ENCODE data around the gene KAZN. TPM values are rescaled to one million over a fixed set of nuclear protein-coding genes. Genes with fewer than 3 reads are reported as not detected.
A peak's percentile ranks its signal among the peaks of the same experiment; 100 is the strongest.

Gene KAZN
- total RNA-seq, 6 experiments from 2014 or later, result 13.1 to 22.3 (median 20.7) TPM

GRCh38 chr1:14925336-14926136, 327.1 kb downstream of the KAZN start:
- Mint-ChIP-seq H3K27me3 (ENCODE audit: insufficient read depth) (peaks cover 6% of the 10 kb centered on the region; the same call in 1 of the 2 replicates), H3K36me3 (ENCODE audit: low read depth) (no peaks in the 10 kb centered on the region), H3K27ac (peak overlapping the region; percentile 91), H3K4me1 (ENCODE audit: low read depth) (peaks cover 52% of the 10 kb centered on the region), H3K9me3 (no peaks in the 10 kb centered on the region), H3K4me3 (peak overlapping the region; percentile 93)
- TF ChIP-seq CTCF (IDR thresholded peaks at IDR 0.05), result no peak; the same call in 1 of the 2 replicates
- DNase-seq, result no peak

- peak; percentile 40 for DNase-seq
- H3K4me3 Mint-ChIP-seq, result peak overlapping the region; percentile 93
- H3K4me1 Mint-ChIP-seq (ENCODE audit: low read depth), result peaks cover 52% of the 10 kb centered on the region
- peaks cover 6% of the 10 kb centered on the region; the same call in 1 of the 2 replicates for H3K27me3 Mint-ChIP-seq (ENCODE audit: insufficient read depth)
- TF ChIP-seq CTCF (IDR thresholded peaks at IDR 0.05), result no peak
- H3K27ac Mint-ChIP-seq, result peak overlapping the region; percentile 91
- H3K36me3 Mint-ChIP-seq (ENCODE audit: low read depth), result no peaks in the 10 kb centered on the region
- no peaks in the 10 kb centered on the region for H3K9me3 Mint-ChIP-seq
These were observed 327.7 kb downstream of the KAZN start for GRCh38 chr1:14926229-14926628.

GRCh38 chr1:14926818-14927575, 328.5 kb downstream of the KAZN start:
- TF ChIP-seq CTCF (IDR thresholded peaks at IDR 0.05), result no peak
- peak overlapping the region; percentile 93 for H3K4me3 Mint-ChIP-seq
- H3K36me3 Mint-ChIP-seq (ENCODE audit: low read depth), result no peaks in the 10 kb centered on the region
- peaks cover 52% of the 10 kb centered on the region for H3K4me1 Mint-ChIP-seq (ENCODE audit: low read depth)
- no peak for DNase-seq
- H3K9me3 Mint-ChIP-seq, result no peaks in the 10 kb centered on the region
- H3K27me3 Mint-ChIP-seq (ENCODE audit: insufficient read depth), result peaks cover 6% of the 10 kb centered on the region; the same call in 1 of the 2 replicates
- peak overlapping the region; percentile 91 for H3K27ac Mint-ChIP-seq

GRCh38 chr1:14928412-14928811, 329.9 kb downstream of the KAZN start:
- H3K27ac Mint-ChIP-seq, result no peak overlapping the region; the same call in 1 of the 2 replicates
- peaks cover 6% of the 10 kb centered on the region; the same call in 1 of the 2 replicates for H3K27me3 Mint-ChIP-seq (ENCODE audit: insufficient read depth)
- H3K4me1 Mint-ChIP-seq (ENCODE audit: low read depth), result peaks cover 52% of the 10 kb centered on the region
- H3K4me3 Mint-ChIP-seq, result no peak overlapping the region
- no peak for DNase-seq
- TF ChIP-seq CTCF (IDR thresholded peaks at IDR 0.05), result no peak
- H3K36me3 Mint-ChIP-seq (ENCODE audit: low read depth), result no peaks in the 10 kb centered on the region
- no peaks in the 10 kb centered on the region for H3K9me3 Mint-ChIP-seq

- Mint-ChIP-seq H3K27me3 (ENCODE audit: insufficient read depth) (peaks cover 6% of the 10 kb centered on the region; the same call in 1 of the 2 replicates), H3K36me3 (ENCODE audit: low read depth) (no peaks in the 10 kb centered on the region), H3K27ac (peak overlapping the region; percentile 87), H3K9me3 (no peaks in the 10 kb centered on the region), H3K4me3 (peak overlapping the region; percentile 71), H3K4me1 (ENCODE audit: low read depth) (peaks cover 52% of the 10 kb centered on the region)
- no peak for DNase-seq
- TF ChIP-seq CTCF (IDR thresholded peaks at IDR 0.05), result no peak
These were observed 330.5 kb downstream of the KAZN start for GRCh38 chr1:14928886-14929546.

Data from HFFc6 (cell line).